HepG2 (cell line): ENCODE data around the gene TBX21. TPM values are rescaled to one million over a fixed set of nuclear protein-coding genes. Genes with fewer than 3 reads are reported as not detected.
A peak's percentile ranks its signal among the peaks of the same experiment; 100 is the strongest.

Experiments
- BRCA1 ChIP-seq: sonication (generic); formaldehyde crosslinking; IDR thresholded peaks from 2 replicates; pipeline ENCODE4 v1.4.0; 2020; ENCODE audit warnings: missing genetic modification reagents
- CENPX ChIP-seq: sonication (generic); formaldehyde crosslinking; IDR thresholded peaks from 2 replicates; pipeline ENCODE4 v1.9.0; 2021; ENCODE audit warnings: mild to moderate bottlenecking, missing genetic modification reagents, moderate library complexity
- GATAD2A ChIP-seq: IDR thresholded peaks from 2 replicates; pipeline ENCODE4 v1.6.1; 2016
- GPBP1L1 ChIP-seq: sonication (generic); formaldehyde crosslinking; IDR thresholded peaks from 2 replicates; pipeline ENCODE4 v1.5.0; 2020; ENCODE audit warnings: mild to moderate bottlenecking, missing genetic modification reagents
- IKZF5 ChIP-seq: IDR thresholded peaks from 2 replicates; pipeline ENCODE4 v1.6.1; 2018; ENCODE audit warnings: missing genetic modification reagents, mild to moderate bottlenecking, missing compliant biosample characterization
- KIAA2018 ChIP-seq: sonication (generic); formaldehyde crosslinking; IDR thresholded peaks from 2 replicates; pipeline ENCODE4 v1.5.0; 2020; ENCODE audit warnings: mild to moderate bottlenecking, missing genetic modification reagents, borderline replicate concordance
- MED8 ChIP-seq: sonication (generic); formaldehyde crosslinking; IDR thresholded peaks from 2 replicates; pipeline ENCODE4 v1.8.1; 2023; ENCODE audit warnings: mild to moderate bottlenecking, missing genetic modification reagents; ENCODE audit not compliant: insufficient replicate concordance
- MXI1 ChIP-seq: IDR thresholded peaks from 3 replicates; pipeline ENCODE4 v1.6.1; 2012; ENCODE audit warnings: low read depth, low read length, inconsistent platforms, borderline replicate concordance
- NFE2 ChIP-seq: sonication (generic); formaldehyde crosslinking; IDR thresholded peaks from 2 replicates; pipeline ENCODE4 v1.4.0; 2020; ENCODE audit warnings: missing genetic modification reagents
- SPEN ChIP-seq: sonication (generic); formaldehyde crosslinking; IDR thresholded peaks from 2 replicates; pipeline ENCODE4 v1.5.1; 2020; ENCODE audit warnings: low read depth, mild to moderate bottlenecking, missing genetic modification reagents
- ZNF101 ChIP-seq: sonication (generic); formaldehyde crosslinking; IDR thresholded peaks from 2 replicates; pipeline ENCODE4 v1.4.0; 2020; ENCODE audit warnings: mild to moderate bottlenecking, low read depth, missing genetic modification reagents, borderline replicate concordance
- ZNF12 ChIP-seq: sonication (generic); formaldehyde crosslinking; IDR thresholded peaks from 2 replicates; pipeline ENCODE4 v1.5.0; 2020; ENCODE audit warnings: missing genetic modification reagents
- ZNF562 ChIP-seq: sonication (generic); formaldehyde crosslinking; IDR thresholded peaks from 2 replicates; pipeline ENCODE4 v1.8.0; 2022; ENCODE audit warnings: missing genetic modification reagents, borderline replicate concordance
- ZNF639 ChIP-seq: conservative IDR thresholded peaks from 2 replicates; pipeline ENCODE4 v1.6.1; 2018; ENCODE audit warnings: missing genetic modification reagents
- ZSCAN5A ChIP-seq: sonication (generic); formaldehyde crosslinking; IDR thresholded peaks from 2 replicates; pipeline ENCODE4 v1.8.0; 2022; ENCODE audit warnings: mild to moderate bottlenecking, missing genetic modification reagents, borderline replicate concordance
- polyA plus RNA-seq, 8 experiments: library from polyadenylated mRNA; depleted of rRNA in 3 of 8; stranded (reverse) in 7 of 8; unstranded in 1 of 8; fragments of >200 nt; fragmentation: Illumina TruSeq in 4 of 8; extraction: Trizol in 4 of 8; gene quantifications; 2 replicates each; pipeline versions ENCODE4 v1.2.1 to v1.2.3, GENCODE V29; 2011 to 2016; ENCODE audit warnings: low read depth in 4 of 8, missing spikeins in 1 of 8, mixed read lengths in 1 of 8; ENCODE audit not compliant: insufficient read depth in 1 of 8
- total RNA-seq, 5 experiments: library from RNA; depleted of rRNA; stranded (reverse); fragments of >200 nt; fragmentation: Illumina TruSeq; extraction: Trizol; gene quantifications; 2 replicates each; pipeline ENCODE4 v1.2.3, GENCODE V29; 2016; ENCODE audit warnings: low read depth in 1 of 5

Gene TBX21
- total and polyA plus RNA-seq, 2 of the 13 experiments (the other 11 are each of a cell fraction or from before 2014, with no cell fraction given): not detected

GRCh38 chr17:47693731-47694580 lies 39.1 kb upstream of the TBX21 start, which contains the start of gene TBKBP1 (continued):
- TF ChIP-seq GPBP1L1 (CRISPR knock-in tag) (no peak), ZNF639 (CRISPR knock-in tag) (no peak; the same call in 1 of the 2 replicates), CENPX (CRISPR knock-in tag) (no peak), MXI1 (peak; percentile 56; the same call in 1 of the 3 replicates), ZNF562 (CRISPR knock-in tag) (no peak), SPEN (CRISPR knock-in tag) (no peak), MED8 (CRISPR knock-in tag) (peak; percentile 28), IKZF5 (CRISPR knock-in tag) (no peak), BRCA1 (no peak), KIAA2018 (CRISPR knock-in tag) (no peak), ZNF101 (no peak), ZNF12 (CRISPR knock-in tag) (no peak), GATAD2A (CRISPR knock-in tag) (no peak; the same call in 1 of the 2 replicates), ZSCAN5A (CRISPR knock-in tag) (no peak), NFE2 (no peak)
